ENCODE measurements around the gene G6PD. TPM values are rescaled to one million over a fixed set of nuclear protein-coding genes. Genes with fewer than 3 reads are reported as not detected.
"Not testable (repeated sequence)": the region's sequence is repeated elsewhere in the genome, so short reads cannot be mapped to it uniquely, and the experiment has no call there.

The G6PD gene
- total RNA-seq, 1 experiment from 2014 or later = 39.1 TPM

DNA sequence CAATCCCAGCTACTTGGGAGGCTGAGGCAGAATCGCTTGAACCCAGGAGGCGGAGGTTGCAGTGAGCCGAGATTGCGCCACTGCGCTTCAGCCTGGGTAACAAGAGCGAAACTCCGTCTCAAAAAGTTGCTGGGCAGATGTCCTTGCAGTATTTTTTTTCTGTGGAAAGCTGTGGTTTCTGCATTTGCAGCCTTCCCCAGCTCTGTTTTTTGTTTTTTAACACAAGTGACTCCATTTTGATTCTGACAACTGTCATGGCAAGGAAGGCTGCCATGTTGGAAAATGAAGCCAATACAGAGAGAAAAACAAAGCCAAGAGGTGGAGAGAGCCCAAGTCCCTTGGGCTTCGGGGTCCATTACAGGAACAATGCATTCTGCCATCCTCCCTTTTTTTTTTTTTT, 44.5 kb downstream of the G6PD start:
- in situ Hi-C loops (cut with HindIII; ENCODE audit: low pct_unique_long_range_greater_than_20kb, low sequenced_read_pairs) = no loop called here
- DNase-seq (ENCODE audit: low read depth, low spot score) = no peak

DNA sequence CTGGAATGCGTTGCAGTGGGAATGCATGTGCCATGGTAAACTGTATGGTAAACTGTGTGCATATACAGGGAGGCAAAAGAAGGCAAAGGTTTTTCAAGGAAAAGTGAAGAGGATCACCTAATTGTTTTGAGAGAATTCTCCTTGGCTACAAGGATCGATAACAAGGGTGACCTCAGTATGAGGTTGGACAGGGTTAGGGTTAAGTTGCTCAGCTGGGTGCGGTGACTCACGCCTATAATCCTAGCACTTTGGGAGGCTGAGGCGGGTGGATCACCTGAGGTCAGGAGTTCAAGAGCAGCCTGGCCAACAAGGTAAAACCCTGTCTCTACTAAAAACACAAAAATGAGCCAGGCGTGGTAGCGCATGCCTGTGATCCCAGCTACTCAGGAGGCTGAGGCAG, 45.2 kb downstream of the G6PD start:
- DNase-seq (ENCODE audit: low read depth, low spot score); in situ Hi-C loops (cut with HindIII; ENCODE audit: low pct_unique_long_range_greater_than_20kb, low sequenced_read_pairs): not testable (repeated sequence)

DNA sequence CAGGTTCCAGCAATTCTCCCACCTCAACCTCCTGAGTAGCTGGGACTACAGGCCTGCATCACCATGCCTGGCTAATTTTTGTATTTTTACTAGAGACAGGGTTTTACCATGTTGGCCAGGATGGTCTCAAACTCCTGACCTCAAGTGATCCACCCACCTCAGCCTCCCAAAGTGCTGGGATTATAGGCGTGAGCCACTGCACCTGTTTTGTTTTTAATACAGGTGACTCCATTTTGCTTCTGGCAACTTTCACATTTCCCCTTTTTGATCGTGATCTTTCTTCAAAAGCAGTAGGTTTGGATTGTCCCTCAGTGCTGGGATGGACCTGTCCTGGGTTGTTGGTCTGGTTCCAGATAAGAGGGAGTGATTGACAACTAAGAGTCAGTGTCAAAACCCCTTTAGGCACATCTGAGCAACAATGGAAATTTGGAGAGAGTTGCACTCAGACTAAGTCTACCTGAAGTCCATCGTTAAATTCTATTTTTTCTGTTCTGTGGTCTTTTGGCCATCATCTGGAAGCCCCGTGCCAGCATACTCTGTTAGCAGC, 50.0 kb downstream of the G6PD start:
- DNase-seq (ENCODE audit: low read depth, low spot score); in situ Hi-C loops (cut with HindIII; ENCODE audit: low pct_unique_long_range_greater_than_20kb, low sequenced_read_pairs): not testable (repeated sequence)

DNA sequence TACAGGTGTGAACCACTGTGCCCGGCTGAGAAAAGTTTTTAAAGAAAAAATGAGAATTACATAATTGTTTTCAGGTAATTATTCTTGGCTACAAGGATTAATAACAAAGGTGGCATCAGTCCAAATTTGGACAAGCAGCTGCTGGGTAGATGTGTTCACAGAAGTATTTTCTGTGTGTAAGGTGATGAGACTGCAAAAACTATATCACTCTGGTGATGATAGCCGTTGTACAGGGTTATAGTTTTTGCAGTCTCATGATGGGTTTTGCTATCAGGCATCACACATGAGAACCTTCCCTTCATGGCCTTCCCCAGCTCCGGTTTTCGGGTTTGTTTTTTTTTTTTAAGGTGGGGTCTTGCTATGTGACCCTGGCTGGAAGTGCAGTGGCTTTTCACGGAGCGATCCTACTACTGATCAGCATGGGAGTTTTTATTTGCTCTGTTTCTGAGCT, 51.1 kb downstream of the G6PD start:
- in situ Hi-C loops (cut with HindIII; ENCODE audit: low pct_unique_long_range_greater_than_20kb, low sequenced_read_pairs) = no loop called here
- no peak for DNase-seq (ENCODE audit: low read depth, low spot score)

DNA sequence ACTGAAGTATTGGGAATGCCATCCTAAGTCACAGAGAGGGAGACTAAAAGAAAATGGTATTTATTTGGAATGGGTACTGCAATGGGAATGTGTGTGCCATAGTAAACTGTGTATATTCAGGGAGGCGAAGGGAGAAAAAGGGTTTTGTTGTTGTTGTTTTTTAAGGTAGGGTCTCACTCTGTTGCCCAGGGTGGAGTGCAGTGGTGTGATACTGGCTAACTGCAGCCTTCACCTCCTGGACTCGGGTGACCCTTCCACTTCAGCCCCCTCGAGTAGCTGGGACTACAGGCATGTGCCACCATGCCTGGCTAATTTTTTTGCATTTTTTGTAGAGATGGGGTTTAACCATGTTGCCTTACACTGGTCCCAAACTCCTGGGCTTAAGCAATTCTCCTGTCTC, 51.9 kb downstream of the G6PD start:
- DNase-seq (ENCODE audit: low read depth, low spot score) = no peak
- in situ Hi-C loops (cut with HindIII; ENCODE audit: low pct_unique_long_range_greater_than_20kb, low sequenced_read_pairs) = no loop called here

DNA sequence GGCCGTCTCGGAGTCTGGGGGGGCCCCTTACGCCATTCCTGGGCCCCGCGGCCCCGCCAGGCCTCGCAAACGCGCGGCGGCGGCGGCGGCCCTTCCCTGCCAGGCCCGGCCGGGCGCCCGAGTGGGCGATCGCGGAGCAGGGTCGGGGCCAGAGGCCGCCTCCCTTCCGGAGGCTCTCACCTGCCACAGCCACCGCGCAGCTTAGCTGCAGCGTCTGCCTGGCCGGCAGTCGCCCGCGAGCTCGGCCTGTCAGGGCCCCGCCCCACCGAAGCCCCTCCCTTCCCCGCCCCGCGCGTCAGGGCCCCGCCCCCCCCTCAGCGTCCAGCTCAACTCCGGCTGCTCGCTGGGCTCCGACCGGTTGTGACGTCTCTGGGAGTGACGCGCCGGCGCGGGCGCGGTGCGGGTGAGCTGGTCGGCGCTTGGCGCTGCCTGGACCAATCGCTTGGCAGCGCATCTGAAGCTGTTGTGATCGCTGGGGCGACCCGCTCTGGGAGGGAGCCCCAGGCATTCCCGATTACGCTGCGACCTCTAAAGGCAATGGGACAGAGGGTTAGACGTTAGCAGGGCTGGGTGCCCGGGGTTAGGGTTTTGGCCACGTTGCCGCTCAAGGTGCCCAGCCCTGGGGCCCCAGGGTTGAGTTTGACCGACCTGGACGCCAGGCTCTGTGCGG, 56.1 kb downstream of the G6PD start, which contains the start of gene SLC10A3:
TSS of gene SLC10A3 (minus strand) at position 216 of the 670 bp plus-strand sequence. CDS start 1,689 bp downstream, outside the sequence.
- in situ Hi-C loops (cut with HindIII; ENCODE audit: low pct_unique_long_range_greater_than_20kb, low sequenced_read_pairs) = no loop called here
- DNase-seq (ENCODE audit: low read depth, low spot score) = peak; percentile 89

DNA sequence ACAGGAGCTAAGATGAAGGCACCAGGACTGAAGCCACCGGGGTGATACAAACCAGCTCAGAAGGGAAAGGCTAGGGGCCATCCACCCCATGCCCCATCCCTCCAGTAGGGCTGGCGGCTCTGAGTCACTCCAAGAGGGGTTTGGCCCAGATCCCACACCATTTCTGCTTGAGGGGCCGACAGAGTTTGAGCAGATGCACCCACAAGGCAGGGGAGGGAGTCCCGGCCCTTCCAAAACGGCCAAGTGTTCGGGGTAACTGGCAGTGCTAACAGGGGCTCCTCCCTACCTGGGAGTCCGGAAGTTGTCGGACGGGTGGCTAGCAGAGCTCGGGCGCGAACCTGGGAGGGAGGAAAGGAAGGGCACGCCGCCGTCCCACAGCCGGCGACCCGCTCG, 56.6 kb downstream of the G6PD start:
- DNase-seq (ENCODE audit: low read depth, low spot score) = no peak
- in situ Hi-C loops (cut with HindIII; ENCODE audit: low pct_unique_long_range_greater_than_20kb, low sequenced_read_pairs) = no loop called here

DNA sequence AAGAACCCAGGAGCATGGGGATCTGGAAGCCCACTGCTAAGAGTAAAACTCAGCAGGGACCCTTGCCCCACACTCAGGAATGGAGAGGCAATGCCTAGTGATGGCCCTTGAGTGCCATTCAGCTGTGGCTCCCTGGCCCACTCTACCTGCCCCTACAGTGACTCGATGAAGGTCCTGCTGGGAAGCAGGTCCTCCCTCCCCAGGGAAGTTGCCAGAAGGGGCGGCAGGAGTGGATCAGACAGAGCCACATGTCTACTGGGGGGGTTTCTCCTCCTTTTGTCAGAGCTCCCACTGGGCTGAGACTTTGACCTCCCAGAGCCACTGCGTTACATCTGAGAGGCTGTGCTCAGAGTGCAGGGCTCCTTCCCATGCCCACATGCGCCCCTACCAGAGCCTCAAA, 57.5 kb downstream of the G6PD start:
- in situ Hi-C loops (cut with HindIII; ENCODE audit: low pct_unique_long_range_greater_than_20kb, low sequenced_read_pairs) = no loop called here
- DNase-seq (ENCODE audit: low read depth, low spot score) = no peak

DNA sequence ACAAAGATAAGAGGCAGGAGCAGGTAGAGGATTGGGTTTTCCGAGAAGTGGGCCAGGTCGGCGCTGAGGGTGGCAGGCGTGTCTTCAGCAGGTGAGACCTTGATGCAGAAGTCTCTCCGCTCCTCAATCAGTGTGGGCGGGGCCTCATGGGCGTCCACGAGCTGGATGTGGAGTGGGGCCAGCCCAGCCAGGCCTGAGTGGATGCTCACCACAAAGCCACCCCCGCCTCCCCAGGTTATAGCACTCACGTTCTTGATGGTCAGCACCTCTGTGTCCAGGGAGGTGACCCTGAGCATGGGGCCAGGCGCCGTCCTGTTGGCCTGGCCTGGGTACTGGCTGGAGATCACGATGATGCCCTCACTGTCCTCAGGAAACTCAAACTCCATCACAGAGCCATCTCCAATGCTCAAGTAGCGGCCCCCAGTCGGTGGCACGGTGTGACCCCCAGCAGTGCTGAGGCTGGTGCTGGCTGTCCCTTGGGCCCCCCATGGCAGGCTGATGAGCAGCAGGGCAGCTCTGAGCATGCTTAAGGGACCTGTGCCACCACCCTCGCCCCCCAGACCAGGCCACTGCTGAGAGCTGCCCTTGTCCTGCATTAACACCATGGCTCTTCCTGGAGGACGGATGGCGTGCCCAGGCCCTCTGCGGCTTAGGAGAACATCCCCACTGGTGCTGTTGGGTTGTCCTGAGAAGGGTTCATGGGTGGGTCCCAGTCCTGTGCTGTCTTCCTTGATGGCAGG, 58.1 kb downstream of the G6PD start:
- no peak for DNase-seq (ENCODE audit: low read depth, low spot score)
- in situ Hi-C loops (cut with HindIII; ENCODE audit: low pct_unique_long_range_greater_than_20kb, low sequenced_read_pairs) = no loop called here

DNA sequence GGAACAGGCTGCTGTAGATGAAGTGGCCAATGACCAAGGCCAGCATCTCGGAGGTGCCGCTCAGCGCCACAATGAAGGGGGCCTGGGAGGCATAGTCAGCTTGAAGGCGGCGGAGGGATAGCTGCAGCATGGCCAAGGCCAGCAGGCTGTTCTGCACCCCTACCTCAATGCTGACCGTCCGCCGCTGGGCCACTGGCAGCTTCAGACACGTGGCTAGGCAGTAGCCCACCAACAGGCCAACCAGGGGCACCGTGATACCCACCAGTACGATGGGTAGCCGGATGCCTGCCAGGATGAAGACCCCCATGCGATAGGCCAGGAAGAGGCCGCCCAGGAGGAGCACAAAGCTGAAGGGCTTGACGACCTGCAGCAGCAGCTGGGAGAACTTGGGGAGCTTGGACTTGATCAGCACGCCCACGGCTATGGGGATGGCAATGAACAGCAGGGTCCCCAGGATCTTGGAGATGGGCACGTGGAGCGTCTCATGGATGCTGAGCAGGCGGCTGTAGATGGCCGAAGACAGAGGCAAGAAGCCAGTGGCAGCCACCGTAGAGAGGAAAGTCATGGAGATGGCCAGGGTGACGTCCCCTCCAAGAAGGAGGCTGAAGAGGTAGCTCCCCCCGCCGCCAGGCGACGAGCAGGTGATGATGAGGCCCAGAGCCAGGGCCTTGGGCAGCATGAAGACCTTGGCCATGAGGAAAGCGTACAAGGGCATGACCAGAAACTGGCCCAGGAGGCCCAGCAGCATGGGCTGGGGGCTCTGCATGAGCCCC, 58.9 kb downstream of the G6PD start:
- no peak for DNase-seq (ENCODE audit: low read depth, low spot score)
- in situ Hi-C loops (cut with HindIII; ENCODE audit: low pct_unique_long_range_greater_than_20kb, low sequenced_read_pairs) = no loop called here

DNA sequence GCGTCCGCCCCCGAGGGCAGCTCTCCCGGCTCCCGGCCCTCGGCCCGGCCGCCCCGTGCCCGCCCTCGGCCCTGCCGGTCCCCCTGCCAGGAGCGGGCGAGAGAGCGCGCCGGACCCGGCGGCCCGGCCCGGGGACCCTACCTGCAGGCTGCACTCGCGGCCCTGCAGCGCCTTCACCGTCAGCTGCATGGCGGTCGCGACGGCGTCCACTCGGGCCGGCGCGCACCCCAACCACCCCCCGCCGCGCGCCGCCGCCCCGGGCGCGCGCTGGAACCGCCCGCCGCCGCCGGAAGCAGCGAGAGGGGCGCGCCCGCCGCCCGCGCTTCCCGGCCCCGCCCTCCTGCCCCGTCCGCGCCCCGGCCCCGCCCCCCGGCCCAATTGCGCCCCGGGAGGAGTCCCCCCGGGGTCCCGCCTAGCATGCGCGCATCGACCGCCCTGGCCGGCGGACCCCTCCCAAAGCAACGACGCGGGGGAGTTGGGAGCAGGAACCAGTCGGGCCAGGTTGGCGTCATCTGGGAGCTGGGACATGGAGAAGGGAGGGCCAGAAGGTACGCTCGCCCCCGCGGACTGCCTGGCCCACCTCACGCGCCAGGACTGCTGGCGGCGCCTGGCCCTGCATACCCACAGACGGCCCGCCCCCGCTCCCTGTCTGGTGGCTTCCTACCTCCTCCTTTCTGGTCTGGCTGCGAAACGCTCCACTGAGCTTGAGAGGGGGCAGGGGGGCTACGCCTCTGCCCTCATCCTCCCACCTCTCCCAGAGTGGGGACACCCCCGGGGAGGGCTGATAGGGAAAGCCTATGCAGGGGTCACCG, 60.0 kb downstream of the G6PD start, which contains the start of gene UBL4A:
TSS of gene UBL4A (minus strand) at position 220 of the 812 bp plus-strand sequence. CDS start at position 189, 31 bp downstream.
- peak; percentile 41 for DNase-seq (ENCODE audit: low read depth, low spot score)
- in situ Hi-C loops (cut with HindIII; ENCODE audit: low pct_unique_long_range_greater_than_20kb, low sequenced_read_pairs) = no loop called here

DNA sequence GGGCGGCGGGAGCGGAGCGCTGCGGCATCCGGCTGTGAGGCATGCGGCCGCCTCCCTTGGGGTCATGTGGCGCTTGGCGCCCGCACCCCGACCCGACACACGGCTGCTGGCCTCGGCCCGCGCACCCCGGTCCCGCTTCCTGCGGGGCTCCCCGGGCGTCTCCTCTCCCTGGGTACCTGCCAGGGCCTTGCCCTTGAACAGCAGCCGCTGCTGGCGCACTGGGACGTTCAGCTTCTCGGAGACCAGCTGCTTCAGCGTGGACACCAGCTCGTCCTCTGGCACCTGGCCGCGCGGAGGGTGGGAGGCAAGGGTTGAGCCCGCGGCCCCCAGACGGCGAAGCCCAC, 60.6 kb downstream of the G6PD start:
- in situ Hi-C loops (cut with HindIII; ENCODE audit: low pct_unique_long_range_greater_than_20kb, low sequenced_read_pairs) = no loop called here
- DNase-seq (ENCODE audit: low read depth, low spot score) = no peak

DNA sequence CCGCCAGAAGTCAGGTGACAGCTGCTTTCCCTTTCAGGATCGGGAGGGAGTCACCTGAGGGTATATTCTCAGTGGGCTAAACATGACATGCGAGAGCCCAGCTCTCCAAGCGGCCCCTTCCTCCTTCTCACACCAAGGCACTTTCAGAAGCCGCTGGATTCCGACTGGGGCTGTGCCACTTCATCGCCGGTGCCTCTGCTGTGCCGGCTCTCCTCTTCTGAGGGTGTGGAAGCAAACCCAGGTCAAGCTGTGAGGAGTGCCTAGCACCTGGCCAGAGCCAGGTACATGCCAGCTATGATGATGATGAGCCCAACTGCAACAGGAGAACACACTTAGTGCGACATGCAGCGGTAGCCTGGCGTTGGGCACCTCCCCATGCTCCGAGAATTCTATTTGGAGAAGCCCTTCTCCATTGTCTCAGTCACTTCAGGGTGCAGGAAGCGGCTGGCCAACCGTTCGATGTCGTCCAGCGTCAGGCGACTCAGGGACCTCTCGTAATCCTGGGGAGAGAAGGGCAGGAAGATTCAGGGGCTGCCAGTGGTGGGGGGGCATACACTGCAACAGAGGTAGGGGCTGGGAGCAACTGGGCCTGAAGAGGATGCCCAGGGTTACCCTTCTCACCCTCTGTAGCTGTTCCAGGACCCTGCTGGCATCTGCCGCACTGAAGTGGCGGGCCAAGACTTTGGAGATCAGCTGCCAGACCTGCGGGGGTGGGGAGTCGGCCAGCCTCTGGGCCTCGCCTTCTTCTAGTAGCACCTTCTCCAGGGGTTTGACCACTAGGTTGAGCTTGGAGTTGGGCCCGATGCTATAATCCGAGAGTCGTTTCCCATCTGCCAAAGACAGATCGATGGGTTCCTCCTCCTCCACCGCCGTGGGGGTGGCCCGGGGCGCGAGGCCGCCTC, 61.2 kb downstream of the G6PD start:
- no peak for DNase-seq (ENCODE audit: low read depth, low spot score)
- in situ Hi-C loops (cut with HindIII; ENCODE audit: low pct_unique_long_range_greater_than_20kb, low sequenced_read_pairs) = no loop called here

DNA sequence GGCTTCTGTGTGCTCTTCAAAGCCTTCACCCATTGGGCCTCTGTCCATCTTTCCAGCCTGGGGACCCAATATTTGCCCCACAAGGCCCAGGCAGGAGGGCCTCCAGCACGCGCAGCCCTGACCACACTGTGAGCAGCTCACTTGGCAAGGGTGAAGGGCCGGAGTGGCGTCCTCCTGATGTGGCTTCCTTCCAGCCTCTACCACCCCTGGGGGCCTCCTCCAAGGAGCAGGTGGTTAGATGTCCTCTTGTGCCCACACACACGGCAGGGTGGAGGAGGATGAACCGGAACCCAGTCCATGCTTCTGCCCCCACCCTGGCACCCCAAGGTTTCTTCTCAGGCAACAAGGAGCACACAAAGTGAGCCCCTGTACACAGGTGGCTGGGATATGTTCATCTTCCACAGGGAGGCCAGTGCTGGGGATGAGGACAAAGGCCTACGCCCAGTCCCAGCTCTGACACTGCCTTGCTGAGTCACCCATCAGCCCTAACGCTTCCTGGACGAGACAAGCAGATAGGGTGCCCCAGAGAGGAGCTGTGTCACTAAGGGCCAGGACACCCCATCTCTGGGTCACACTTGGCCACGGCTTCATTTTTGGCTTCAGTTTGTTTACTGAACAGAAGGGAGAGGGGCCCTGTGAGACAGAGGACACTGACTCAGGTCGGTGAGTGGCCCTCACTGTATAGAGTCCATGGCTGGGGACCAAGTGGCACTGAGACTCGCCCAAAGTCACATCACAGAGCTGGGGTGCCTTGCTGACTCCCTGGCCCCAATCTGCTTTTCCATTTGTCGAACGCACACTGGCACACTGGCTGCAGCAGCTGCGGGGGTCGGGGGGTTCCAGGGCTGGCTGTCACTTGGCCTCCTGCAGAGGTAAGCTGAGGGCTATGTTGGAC, 62.1 kb downstream of the G6PD start:
- in situ Hi-C loops (cut with HindIII; ENCODE audit: low pct_unique_long_range_greater_than_20kb, low sequenced_read_pairs) = no loop called here
- DNase-seq (ENCODE audit: low read depth, low spot score) = no peak

DNA sequence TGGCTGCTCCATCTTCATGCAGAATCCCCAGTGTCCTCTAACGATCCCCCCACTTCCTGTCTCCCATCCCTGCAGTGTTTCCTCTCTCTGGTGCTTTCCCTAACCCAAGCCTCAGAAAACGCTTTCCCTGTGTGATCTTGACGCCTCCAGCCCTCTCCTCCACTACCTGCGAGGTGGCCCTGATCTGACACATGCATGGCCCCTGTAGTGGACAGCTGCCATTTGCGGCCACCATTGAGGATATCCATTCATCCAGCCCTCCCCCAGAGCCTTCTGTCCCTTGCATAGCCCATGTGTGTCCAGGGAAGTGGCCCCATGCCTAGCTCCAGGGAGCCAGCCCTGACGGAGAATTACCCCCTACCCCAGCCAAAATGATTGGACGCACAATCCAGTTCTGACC, 63.3 kb downstream of the G6PD start:
- no peak for DNase-seq (ENCODE audit: low read depth, low spot score)
- in situ Hi-C loops (cut with HindIII; ENCODE audit: low pct_unique_long_range_greater_than_20kb, low sequenced_read_pairs) = no loop called here

DNA sequence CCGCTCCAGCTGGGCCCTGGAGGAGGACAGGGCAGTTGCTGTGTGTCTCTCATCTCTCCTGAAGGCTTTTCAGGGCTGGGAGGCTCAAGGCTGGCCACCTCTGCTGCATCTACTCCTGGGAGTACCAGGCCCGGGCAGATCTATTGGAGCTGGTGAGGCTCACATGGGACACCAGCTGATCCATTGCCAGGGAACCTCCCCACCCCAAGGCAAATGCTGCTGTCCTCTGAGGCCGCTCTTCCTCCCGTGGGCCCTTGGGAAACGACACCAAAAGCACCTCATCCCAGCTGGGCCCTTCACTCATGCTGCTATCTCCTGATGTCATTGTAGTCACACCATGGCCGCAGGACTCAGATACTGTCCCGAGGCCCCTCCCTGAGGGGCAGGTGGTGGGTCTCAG, 63.9 kb downstream of the G6PD start:
- in situ Hi-C loops (cut with HindIII; ENCODE audit: low pct_unique_long_range_greater_than_20kb, low sequenced_read_pairs) = no loop called here
- DNase-seq (ENCODE audit: low read depth, low spot score) = no peak
